RPMI8226 (cell line): ENCODE results near the gene PCBD1.

Experiments used
- DNase-seq: peaks from one replicate; pipeline ENCODE4 v3.0.0-alpha.2; 2015

Gene PCBD1

GRCh38 chr10:70901276-70901878 is 13.0 kb upstream of the PCBD1 start:
- no peak for DNase-seq

GRCh38 chr10:70899096-70899495 is 10.7 kb upstream of the PCBD1 start:
- no peak for DNase-seq

GRCh38 chr10:70898687-70899086 is 10.3 kb upstream of the PCBD1 start:
- no peak for DNase-seq

- DNase-seq: no peak
These were observed 8.2 kb upstream of the PCBD1 start for GRCh38 chr10:70896551-70896950.

GRCh38 chr10:70894416-70894815 is 6.1 kb upstream of the PCBD1 start:
- no peak for DNase-seq

- DNase-seq: no peak
These were observed 5.1 kb upstream of the PCBD1 start for GRCh38 chr10:70893227-70894006.

- no peak for DNase-seq
These were observed 4.3 kb upstream of the PCBD1 start for GRCh38 chr10:70892631-70893030.

GRCh38 chr10:70891627-70892026 is 3.3 kb upstream of the PCBD1 start:
- DNase-seq: no peak

GRCh38 chr10:70890917-70891431 is 2.6 kb upstream of the PCBD1 start:
- DNase-seq: no peak

GRCh38 chr10:70889291-70889690 is 926 bp upstream of the PCBD1 start:
- DNase-seq: no peak

- no peak for DNase-seq
These were observed 1.3 kb downstream of the PCBD1 start for GRCh38 chr10:70886921-70887665.

GRCh38 chr10:70885931-70886903 is 2.1 kb downstream of the PCBD1 start:
- DNase-seq: no peak

- no peak for DNase-seq
These were observed 2.9 kb downstream of the PCBD1 start for GRCh38 chr10:70885481-70885880.

- DNase-seq: no peak
These were observed 3.6 kb downstream of the PCBD1 start for GRCh38 chr10:70884741-70885140.

GRCh38 chr10:70880077-70880534 is 8.3 kb downstream of the PCBD1 start:
- DNase-seq: peak; percentile 74

GRCh38 chr10:70879207-70879606 is 9.2 kb downstream of the PCBD1 start:
- no peak for DNase-seq

- no peak for DNase-seq
These were observed 14.3 kb downstream of the PCBD1 start for GRCh38 chr10:70874061-70874460.

- no peak for DNase-seq
These were observed 16.1 kb downstream of the PCBD1 start for GRCh38 chr10:70872291-70872690.

GRCh38 chr10:70866424-70866823 is 21.9 kb downstream of the PCBD1 start:
- peak; percentile 59 for DNase-seq

- DNase-seq: no peak
These were observed 23.4 kb downstream of the PCBD1 start for GRCh38 chr10:70864935-70865334.

- DNase-seq: no peak
These were observed 24.8 kb downstream of the PCBD1 start for GRCh38 chr10:70863470-70864160.
